ENCODE data around the gene ARHGAP6.

The ARHGAP6 gene

DNA sequence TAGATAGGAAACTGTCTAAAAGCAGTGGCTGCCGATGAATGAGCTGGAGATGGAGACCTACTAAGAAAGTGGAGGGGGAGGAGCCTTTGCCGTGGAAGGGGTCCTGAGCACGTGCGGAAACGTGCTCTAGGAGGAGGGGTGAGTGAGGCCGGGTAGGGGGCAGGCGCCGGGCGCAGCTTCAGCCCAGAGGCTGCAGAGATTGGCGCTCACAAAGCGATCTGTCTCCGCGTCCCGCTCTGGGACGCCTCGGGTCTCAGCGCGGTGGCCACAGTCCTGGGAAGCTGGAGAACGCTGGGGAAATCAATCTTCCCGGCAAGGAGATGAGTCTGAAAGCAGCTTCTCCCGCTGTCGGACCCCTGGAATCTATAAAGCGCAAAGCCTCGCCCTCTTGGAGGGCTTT is 444 bp upstream of the ARHGAP6 start:
- no peaks in the 10 kb centered on the region for H3K9me3 Mint-ChIP-seq
- H3K4me1 Mint-ChIP-seq (ENCODE audit: low read depth) = no peaks in the 10 kb centered on the region
- H3K27me3 Mint-ChIP-seq (ENCODE audit: low read depth) = peaks cover 51% of the 10 kb centered on the region
- H3K27ac Mint-ChIP-seq = no peak overlapping the region
- H3K4me3 Mint-ChIP-seq = no peak overlapping the region
- H3K36me3 Mint-ChIP-seq (ENCODE audit: low read depth) = no peaks in the 10 kb centered on the region
- DNase-seq (ENCODE audit: low spot score) = no peak

DNA sequence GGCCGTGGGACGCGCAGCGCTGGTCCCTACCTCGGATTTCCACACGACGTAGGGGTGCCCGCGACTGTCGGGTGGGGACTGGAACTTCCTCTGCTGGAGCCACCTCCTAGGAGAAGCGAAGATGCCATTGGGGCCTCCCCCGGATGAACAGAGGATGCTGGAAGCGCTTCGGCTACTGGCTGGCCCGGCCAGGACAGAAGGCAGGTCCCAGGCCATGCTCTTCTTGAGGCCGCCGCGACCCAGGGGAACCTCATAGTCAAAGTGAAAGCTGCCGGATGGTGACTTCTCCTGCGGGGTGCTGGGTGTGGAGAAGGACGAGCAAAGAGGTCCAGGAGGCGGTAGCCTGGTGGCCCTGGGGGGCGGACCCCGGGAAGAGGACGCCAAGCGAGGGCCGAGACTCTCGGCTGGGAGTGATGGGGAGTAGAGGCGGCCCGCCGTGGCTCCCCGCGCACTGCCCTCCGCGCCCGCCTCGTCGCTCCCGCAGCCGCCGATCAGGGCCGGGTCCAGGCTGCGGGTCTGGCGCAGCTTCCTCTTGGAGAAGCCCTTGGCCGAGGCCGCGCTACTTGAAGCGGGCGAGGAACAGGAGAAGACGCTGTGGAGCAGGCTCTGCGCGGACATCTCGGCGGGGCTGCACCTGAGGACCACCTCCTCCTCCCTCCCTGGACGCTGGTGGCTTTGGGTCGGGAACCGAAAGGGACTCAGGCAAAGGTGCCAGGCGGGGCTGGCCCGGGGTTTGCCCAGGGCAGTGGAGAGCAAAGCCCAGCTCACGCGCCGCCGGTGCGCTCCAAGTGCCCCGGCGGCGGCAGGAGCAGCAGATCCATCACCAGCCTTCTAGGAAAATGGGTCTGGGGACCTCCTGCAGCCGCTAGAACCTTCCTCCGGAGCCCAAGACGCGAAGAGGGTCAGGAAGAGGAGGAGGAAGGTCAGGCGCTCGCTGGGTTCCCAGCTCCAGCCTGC is 1.2 kb downstream of the ARHGAP6 start:
- peaks cover 52% of the 10 kb centered on the region for H3K27me3 Mint-ChIP-seq (ENCODE audit: low read depth)
- H3K36me3 Mint-ChIP-seq (ENCODE audit: low read depth) = no peaks in the 10 kb centered on the region
- no peak overlapping the region for H3K27ac Mint-ChIP-seq
- H3K4me3 Mint-ChIP-seq = no peak overlapping the region
- no peaks in the 10 kb centered on the region for H3K4me1 Mint-ChIP-seq (ENCODE audit: low read depth)
- no peaks in the 10 kb centered on the region for H3K9me3 Mint-ChIP-seq
- no peak for DNase-seq (ENCODE audit: low spot score)

DNA sequence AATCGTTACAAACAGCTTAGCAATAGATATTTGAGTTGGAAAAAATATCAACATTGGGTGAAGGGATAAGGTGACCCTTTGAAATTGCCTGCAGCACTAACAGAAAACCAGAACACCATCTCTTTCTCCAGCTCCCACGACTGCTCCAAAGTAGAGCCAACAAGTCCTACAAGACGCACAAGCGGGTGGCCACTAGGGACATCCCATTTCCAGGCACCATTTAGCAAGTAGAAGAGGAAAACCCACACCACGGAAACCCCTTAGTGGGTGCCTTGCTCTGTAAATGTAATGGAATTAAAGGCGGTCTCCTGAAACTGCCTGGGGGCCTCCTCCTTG is 1.9 kb downstream of the ARHGAP6 start:
- no peak overlapping the region for H3K27ac Mint-ChIP-seq
- H3K27me3 Mint-ChIP-seq (ENCODE audit: low read depth) = peaks cover 49% of the 10 kb centered on the region
- DNase-seq (ENCODE audit: low spot score) = no peak
- no peaks in the 10 kb centered on the region for H3K36me3 Mint-ChIP-seq (ENCODE audit: low read depth)
- no peaks in the 10 kb centered on the region for H3K9me3 Mint-ChIP-seq
- H3K4me1 Mint-ChIP-seq (ENCODE audit: low read depth) = no peaks in the 10 kb centered on the region
- H3K4me3 Mint-ChIP-seq = no peak overlapping the region

GRCh38 chrX:11655282-11656015 is 10.3 kb downstream of the ARHGAP6 start:
- no peaks in the 10 kb centered on the region for H3K4me1 Mint-ChIP-seq (ENCODE audit: low read depth)
- no peaks in the 10 kb centered on the region for H3K36me3 Mint-ChIP-seq (ENCODE audit: low read depth)
- H3K27ac Mint-ChIP-seq = no peak overlapping the region
- no peaks in the 10 kb centered on the region for H3K27me3 Mint-ChIP-seq (ENCODE audit: low read depth)
- no peak for DNase-seq (ENCODE audit: low spot score)
- no peaks in the 10 kb centered on the region for H3K9me3 Mint-ChIP-seq
- no peak overlapping the region for H3K4me3 Mint-ChIP-seq

- Mint-ChIP-seq H3K36me3 (ENCODE audit: low read depth) (no peaks in the 10 kb centered on the region), H3K4me1 (ENCODE audit: low read depth) (no peaks in the 10 kb centered on the region), H3K4me3 (no peak overlapping the region), H3K27ac (no peak overlapping the region), H3K27me3 (ENCODE audit: low read depth) (no peaks in the 10 kb centered on the region), H3K9me3 (no peaks in the 10 kb centered on the region)
- DNase-seq (ENCODE audit: low spot score) = no peak
These were observed 16.8 kb downstream of the ARHGAP6 start for GRCh38 chrX:11648705-11649519.

- no peak overlapping the region for H3K27ac Mint-ChIP-seq
- no peaks in the 10 kb centered on the region for H3K4me1 Mint-ChIP-seq (ENCODE audit: low read depth)
- H3K27me3 Mint-ChIP-seq (ENCODE audit: low read depth) = no peaks in the 10 kb centered on the region
- H3K9me3 Mint-ChIP-seq = no peaks in the 10 kb centered on the region
- no peak for DNase-seq (ENCODE audit: low spot score)
- H3K4me3 Mint-ChIP-seq = no peak overlapping the region
- H3K36me3 Mint-ChIP-seq (ENCODE audit: low read depth) = no peaks in the 10 kb centered on the region
These were observed 18.6 kb downstream of the ARHGAP6 start for GRCh38 chrX:11647138-11647537.

DNA sequence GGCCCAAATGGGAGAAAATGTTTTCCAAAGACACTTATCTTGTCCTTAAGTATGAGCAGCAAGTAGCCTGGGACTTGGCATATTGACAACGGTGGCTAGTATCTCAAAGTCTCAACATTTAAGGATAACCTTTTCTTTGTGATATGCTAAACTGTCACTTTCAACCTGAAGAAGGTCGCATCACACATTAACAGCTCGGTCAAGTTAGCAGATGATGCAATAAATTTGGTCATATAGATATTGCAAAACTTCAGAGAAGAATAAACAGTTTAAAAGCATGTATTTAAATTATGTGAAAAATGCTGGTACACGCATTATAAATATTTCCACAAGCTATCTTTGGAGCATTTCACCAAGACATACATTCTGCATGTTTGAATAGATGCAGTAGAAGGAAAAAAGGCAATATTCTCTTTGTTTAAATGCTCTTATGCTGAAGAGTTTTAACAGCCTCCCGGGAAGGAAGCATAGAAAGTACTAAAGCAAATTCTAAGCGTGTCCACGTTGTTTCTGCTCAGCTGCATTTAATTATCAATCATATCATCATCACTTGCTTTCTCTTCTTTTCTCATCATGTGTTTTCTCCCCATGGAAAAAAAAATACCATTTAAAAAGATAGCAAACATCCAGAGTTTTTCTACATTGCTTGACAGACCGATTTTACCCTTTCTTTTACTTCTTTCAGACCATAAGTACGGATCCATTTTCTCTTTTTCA is 24.2 kb downstream of the ARHGAP6 start:
- no peaks in the 10 kb centered on the region for H3K9me3 Mint-ChIP-seq

DNA sequence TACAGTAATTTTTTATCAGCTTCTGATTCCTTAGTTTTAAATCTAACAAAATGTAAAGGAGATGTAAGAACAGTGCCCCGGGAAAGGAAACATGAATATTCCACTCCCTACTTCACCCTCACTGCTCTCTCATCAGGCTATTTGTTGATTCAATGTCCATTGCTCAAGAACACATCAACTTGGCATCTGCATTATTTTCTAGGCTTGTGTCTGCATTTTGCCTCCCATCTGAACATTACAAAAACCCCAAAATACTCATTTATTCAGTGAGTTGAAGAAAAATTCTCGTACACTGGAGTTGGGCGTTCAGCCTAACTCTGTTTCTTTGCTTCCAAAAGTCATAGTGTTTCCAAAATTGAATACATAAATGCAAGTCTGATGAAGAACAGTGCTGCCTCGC is 25.6 kb downstream of the ARHGAP6 start:
- H3K9me3 Mint-ChIP-seq = no peaks in the 10 kb centered on the region
- H3K27me3 Mint-ChIP-seq (ENCODE audit: low read depth) = no peaks in the 10 kb centered on the region
- no peaks in the 10 kb centered on the region for H3K36me3 Mint-ChIP-seq (ENCODE audit: low read depth)
- DNase-seq (ENCODE audit: low spot score) = no peak
- no peaks in the 10 kb centered on the region for H3K4me1 Mint-ChIP-seq (ENCODE audit: low read depth)
- H3K27ac Mint-ChIP-seq = no peak overlapping the region
- no peak overlapping the region for H3K4me3 Mint-ChIP-seq

More for the DNA sequence above, 24.2 kb downstream of the ARHGAP6 start:
- no peak overlapping the region for H3K27ac Mint-ChIP-seq
- no peaks in the 10 kb centered on the region for H3K4me1 Mint-ChIP-seq (ENCODE audit: low read depth)
- H3K4me3 Mint-ChIP-seq = no peak overlapping the region
- no peak for DNase-seq (ENCODE audit: low spot score)
- H3K36me3 Mint-ChIP-seq (ENCODE audit: low read depth) = no peaks in the 10 kb centered on the region
- H3K27me3 Mint-ChIP-seq (ENCODE audit: low read depth) = no peaks in the 10 kb centered on the region

GRCh38 chrX:11632732-11633131 is 33.0 kb downstream of the ARHGAP6 start:
- Mint-ChIP-seq H3K36me3 (ENCODE audit: low read depth) (no peaks in the 10 kb centered on the region), H3K4me3 (no peak overlapping the region)

GRCh38 chrX:11629593-11630211 is 36.0 kb downstream of the ARHGAP6 start:
- no peaks in the 10 kb centered on the region for H3K36me3 Mint-ChIP-seq (ENCODE audit: low read depth)
- no peak for DNase-seq (ENCODE audit: low spot score)
- no peaks in the 10 kb centered on the region for H3K4me1 Mint-ChIP-seq (ENCODE audit: low read depth)
- H3K27ac Mint-ChIP-seq = no peak overlapping the region
- no peaks in the 10 kb centered on the region for H3K27me3 Mint-ChIP-seq (ENCODE audit: low read depth)
- H3K9me3 Mint-ChIP-seq = peaks cover 3% of the 10 kb centered on the region
- no peak overlapping the region for H3K4me3 Mint-ChIP-seq

More at GRCh38 chrX:11632732-11633131, 33.0 kb downstream of the ARHGAP6 start:
- H3K4me1 Mint-ChIP-seq (ENCODE audit: low read depth) = no peaks in the 10 kb centered on the region
- no peak for DNase-seq (ENCODE audit: low spot score)
- H3K9me3 Mint-ChIP-seq = no peaks in the 10 kb centered on the region
- no peak overlapping the region for H3K27ac Mint-ChIP-seq
- no peaks in the 10 kb centered on the region for H3K27me3 Mint-ChIP-seq (ENCODE audit: low read depth)

DNA sequence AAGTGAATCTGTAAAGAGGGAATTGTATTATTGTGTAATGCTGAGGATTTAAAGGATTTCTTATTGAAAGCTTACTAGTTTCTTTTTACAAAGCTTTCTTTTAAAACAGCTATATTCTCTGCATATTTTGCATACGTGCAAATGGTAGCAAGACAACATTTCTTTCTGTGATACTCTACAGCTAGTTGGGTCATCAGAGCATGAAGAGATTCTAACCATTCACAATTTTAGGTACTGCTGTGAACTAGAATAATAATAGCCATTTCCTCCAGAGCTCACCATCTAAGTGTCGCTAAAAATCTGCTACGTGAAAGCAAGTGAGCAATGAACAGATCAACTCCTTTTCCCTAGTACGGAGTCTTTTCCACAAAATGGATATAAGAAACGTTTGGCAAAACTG is 37.3 kb downstream of the ARHGAP6 start:
- Mint-ChIP-seq H3K9me3 (peaks cover 3% of the 10 kb centered on the region), H3K27ac (no peak overlapping the region), H3K36me3 (ENCODE audit: low read depth) (no peaks in the 10 kb centered on the region), H3K4me1 (ENCODE audit: low read depth) (no peaks in the 10 kb centered on the region), H3K27me3 (ENCODE audit: low read depth) (no peaks in the 10 kb centered on the region), H3K4me3 (no peak overlapping the region)
- DNase-seq (ENCODE audit: low spot score) = no peak

- Mint-ChIP-seq H3K9me3 (peaks cover 3% of the 10 kb centered on the region), H3K27me3 (ENCODE audit: low read depth) (no peaks in the 10 kb centered on the region), H3K4me1 (ENCODE audit: low read depth) (no peaks in the 10 kb centered on the region), H3K4me3 (no peak overlapping the region), H3K36me3 (ENCODE audit: low read depth) (no peaks in the 10 kb centered on the region), H3K27ac (no peak overlapping the region)
- no peak for DNase-seq (ENCODE audit: low spot score)
These were observed 39.4 kb downstream of the ARHGAP6 start for GRCh38 chrX:11626351-11626750.

GRCh38 chrX:11619441-11619840 is 46.3 kb downstream of the ARHGAP6 start:
- H3K36me3 Mint-ChIP-seq (ENCODE audit: low read depth) = no peaks in the 10 kb centered on the region
- DNase-seq (ENCODE audit: low spot score) = no peak
- H3K4me1 Mint-ChIP-seq (ENCODE audit: low read depth) = no peaks in the 10 kb centered on the region
- no peaks in the 10 kb centered on the region for H3K9me3 Mint-ChIP-seq
- H3K27me3 Mint-ChIP-seq (ENCODE audit: low read depth) = no peaks in the 10 kb centered on the region
- H3K4me3 Mint-ChIP-seq = no peak overlapping the region
- no peak overlapping the region for H3K27ac Mint-ChIP-seq

Measured in T-helper 2 cell treated with Interferon-gamma antibody and Interleukin-4, amounts not matched to agents 5 μg/mL and 100 μg/mL, for 36 hours (primary cell).